Keratinocyte (primary cell): ENCODE results near the gene OR13A1. TPM values are rescaled to one million over a fixed set of nuclear protein-coding genes. Genes with fewer than 3 reads are reported as not detected.

Experiments
- DNase-seq: peaks from one replicate; pipeline ENCODE4 v3.0.0-alpha.2; 2011; ENCODE audit warnings: low read depth, missing footprints, low spot score
- FAIRE-seq: peaks from 2 replicates; lab custom pipeline; 2011; peaks lifted over from hg19 to GRCh38; lab: Jason Lieb, UNC
- H2AFZ ChIP-seq: 2 replicates; pipeline ENCODE4 v1.6.0; 2012; ENCODE audit warnings: low read length, control low read depth, inconsistent platforms; ENCODE audit not compliant: control insufficient read depth
- H3K27ac ChIP-seq: 2 replicates; pipeline ENCODE4 v1.5.1; 2011; ENCODE audit warnings: low read length; ENCODE audit not compliant: control insufficient read depth, insufficient read depth
- H3K27me3 ChIP-seq: 3 replicates; pipeline ENCODE4 v1.6.0; 2011; ENCODE audit warnings: low read length; ENCODE audit not compliant: control insufficient read depth, insufficient read depth; ENCODE audit errors: extremely low read depth
- H3K36me3 ChIP-seq, 2 experiments: 2 replicates in 1 of 2; 3 replicates in 1 of 2; pipeline ENCODE4 v1.5.1; 2011; ENCODE audit warnings: low read length in 2 of 2, mild to moderate bottlenecking in 1 of 2; ENCODE audit not compliant: control insufficient read depth in 2 of 2, insufficient read depth in 2 of 2; ENCODE audit errors: extremely low read depth in 1 of 2
- H3K4me1 ChIP-seq: 3 replicates; pipeline ENCODE4 v1.5.1; 2011; ENCODE audit warnings: low read length; ENCODE audit not compliant: control insufficient read depth, insufficient read depth; ENCODE audit errors: extremely low read depth
- H3K4me2 ChIP-seq: 3 replicates; pipeline ENCODE4 v1.6.0; 2011; ENCODE audit warnings: low read depth, low read length; ENCODE audit not compliant: control insufficient read depth, insufficient read depth; ENCODE audit errors: extremely low read depth
- H3K4me3 ChIP-seq, 3 experiments: fragments of 200-600 bp in 1 of 3; sonication (generic) in 1 of 3; 2 replicates in 2 of 3; 3 replicates in 1 of 3; pipeline ENCODE4 v1.5.1; 2011 to 2016; ENCODE audit warnings: low read length in 3 of 3, mild to moderate bottlenecking in 3 of 3, control low read depth in 2 of 3, inconsistent platforms in 1 of 3, low read depth in 1 of 3, mixed read lengths in 1 of 3, mixed run types in 1 of 3, moderate library complexity in 1 of 3; ENCODE audit not compliant: control insufficient read depth in 2 of 3, insufficient read depth in 2 of 3; ENCODE audit errors: extremely low read depth in 1 of 3
- H3K79me2 ChIP-seq: 2 replicates; pipeline ENCODE4 v1.6.0; 2012; ENCODE audit warnings: low read length; ENCODE audit not compliant: control insufficient read depth, insufficient read depth
- H3K9ac ChIP-seq: 3 replicates; pipeline ENCODE4 v1.6.0; 2011; ENCODE audit warnings: low read length; ENCODE audit not compliant: control insufficient read depth, insufficient read depth; ENCODE audit errors: extremely low read depth
- H3K9me1 ChIP-seq: 3 replicates; pipeline ENCODE4 v1.6.0; 2011; ENCODE audit warnings: low read length; ENCODE audit not compliant: control insufficient read depth, insufficient read depth; ENCODE audit errors: extremely low read depth
- H3K9me3 ChIP-seq: 2 replicates; pipeline ENCODE4 v1.5.1; 2012; ENCODE audit warnings: low read depth, low read length; ENCODE audit not compliant: control insufficient read depth
- H4K20me1 ChIP-seq: 3 replicates; pipeline ENCODE4 v1.6.0; 2011; ENCODE audit warnings: low read length; ENCODE audit not compliant: control insufficient read depth, insufficient read depth; ENCODE audit errors: extremely low read depth
- EZH2 ChIP-seq: IDR thresholded peaks from one replicate; pipeline ENCODE4 v1.6.1; 2012; ENCODE audit warnings: inconsistent platforms, mild to moderate bottlenecking, low read length, moderate library complexity
- dilution Hi-C: fragments of 300-500 bp; cut with MboI; formaldehyde crosslinking; loops from one replicate; pipeline ENCODE4 v1.7.0; 2020; ENCODE audit warnings: low sequenced_read_pairs; ENCODE audit not compliant: extremely low pct_ligation_motif_present
- polyA plus RNA-seq, 5 experiments: library from polyadenylated mRNA; depleted of rRNA in 3 of 5; stranded (reverse) in 3 of 5; stranded (forward) in 1 of 5; unstranded in 1 of 5; fragments of >200 nt; gene quantifications; 1 replicate in 1 of 5; 2 replicates in 3 of 5; 3 replicates in 1 of 5; pipeline versions ENCODE4 v1.2.1 to v1.2.3, GENCODE V29; 2011 to 2012; ENCODE audit warnings: missing spikeins in 2 of 5, low read depth in 1 of 5, low replicate concordance in 1 of 5
- TF ChIP-seq, protein P1 (sequence below), 3 experiments: IDR thresholded peaks in 1 of 3; conservative IDR thresholded peaks in 1 of 3; optimal IDR thresholded peaks in 1 of 3; 2 replicates in 2 of 3; 3 replicates in 1 of 3; pipeline versions ENCODE3 to v1.5.1; 2011; ENCODE audit warnings: low read length in 3 of 3, mild to moderate bottlenecking in 3 of 3, moderate library complexity in 2 of 3, control low read depth in 1 of 3, inconsistent platforms in 1 of 3; ENCODE audit not compliant: insufficient read depth in 2 of 3; ENCODE audit errors: extremely low read depth in 1 of 3

The OR13A1 gene
- polyA plus RNA-seq, 1 donor (not counting 4 experiments of a cell fraction or from before 2014, with no cell fraction given), result not detected

DNA sequence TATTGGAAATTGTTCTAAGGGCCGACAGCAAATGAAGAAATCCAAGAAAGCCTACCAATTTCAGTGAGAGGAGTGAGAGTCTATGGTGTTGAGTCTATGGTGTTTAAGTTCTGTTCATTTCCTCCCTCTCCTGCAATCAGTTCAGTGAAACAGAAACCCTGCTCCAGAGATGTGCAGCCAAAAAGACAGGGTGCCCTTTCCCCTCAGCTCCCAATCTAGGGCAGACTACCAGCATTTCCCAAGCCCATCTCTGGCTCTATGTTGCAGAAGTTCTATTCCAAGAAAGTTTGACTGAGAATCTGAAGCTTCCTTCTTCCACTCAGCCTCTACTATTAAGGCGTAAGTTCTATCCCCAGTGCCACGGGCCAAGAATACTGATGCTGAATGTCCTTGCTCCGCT is 40.1 kb upstream of the OR13A1 start:
- dilution Hi-C loops, result no loop called here
- FAIRE-seq, result no peak
- no peaks in the 10 kb centered on the region for H3K36me3 ChIP-seq
- H3K27ac ChIP-seq, result no peak overlapping the region
- no peaks in the 10 kb centered on the region for H4K20me1 ChIP-seq
- H3K9ac ChIP-seq, result no peak overlapping the region
- no peaks in the 10 kb centered on the region for H3K4me1 ChIP-seq
- no peaks in the 10 kb centered on the region for H3K9me1 ChIP-seq
- H3K9me3 ChIP-seq, result no peaks in the 10 kb centered on the region
- no peak overlapping the region for H2AFZ ChIP-seq
- no peak overlapping the region for H3K4me2 ChIP-seq
- H3K27me3 ChIP-seq, result no peaks in the 10 kb centered on the region
- DNase-seq, result no peak
- H3K4me3 ChIP-seq, result no peak overlapping the region
- TF ChIP-seq, protein P1, sequence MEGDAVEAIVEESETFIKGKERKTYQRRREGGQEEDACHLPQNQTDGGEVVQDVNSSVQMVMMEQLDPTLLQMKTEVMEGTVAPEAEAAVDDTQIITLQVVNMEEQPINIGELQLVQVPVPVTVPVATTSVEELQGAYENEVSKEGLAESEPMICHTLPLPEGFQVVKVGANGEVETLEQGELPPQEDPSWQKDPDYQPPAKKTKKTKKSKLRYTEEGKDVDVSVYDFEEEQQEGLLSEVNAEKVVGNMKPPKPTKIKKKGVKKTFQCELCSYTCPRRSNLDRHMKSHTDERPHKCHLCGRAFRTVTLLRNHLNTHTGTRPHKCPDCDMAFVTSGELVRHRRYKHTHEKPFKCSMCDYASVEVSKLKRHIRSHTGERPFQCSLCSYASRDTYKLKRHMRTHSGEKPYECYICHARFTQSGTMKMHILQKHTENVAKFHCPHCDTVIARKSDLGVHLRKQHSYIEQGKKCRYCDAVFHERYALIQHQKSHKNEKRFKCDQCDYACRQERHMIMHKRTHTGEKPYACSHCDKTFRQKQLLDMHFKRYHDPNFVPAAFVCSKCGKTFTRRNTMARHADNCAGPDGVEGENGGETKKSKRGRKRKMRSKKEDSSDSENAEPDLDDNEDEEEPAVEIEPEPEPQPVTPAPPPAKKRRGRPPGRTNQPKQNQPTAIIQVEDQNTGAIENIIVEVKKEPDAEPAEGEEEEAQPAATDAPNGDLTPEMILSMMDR (optimal IDR thresholded peaks at IDR 0.05 in 1 of 3, IDR thresholded peaks at IDR 0.05 in 1 of 3, conservative IDR thresholded peaks at IDR 0.05 in 1 of 3; ENCODE audit: extremely low read depth in 1 of 3, insufficient read depth in 2 of 3, low read length in 3 of 3), result no peak
- no peak for TF ChIP-seq EZH2
- no peaks in the 10 kb centered on the region for H3K79me2 ChIP-seq

DNA sequence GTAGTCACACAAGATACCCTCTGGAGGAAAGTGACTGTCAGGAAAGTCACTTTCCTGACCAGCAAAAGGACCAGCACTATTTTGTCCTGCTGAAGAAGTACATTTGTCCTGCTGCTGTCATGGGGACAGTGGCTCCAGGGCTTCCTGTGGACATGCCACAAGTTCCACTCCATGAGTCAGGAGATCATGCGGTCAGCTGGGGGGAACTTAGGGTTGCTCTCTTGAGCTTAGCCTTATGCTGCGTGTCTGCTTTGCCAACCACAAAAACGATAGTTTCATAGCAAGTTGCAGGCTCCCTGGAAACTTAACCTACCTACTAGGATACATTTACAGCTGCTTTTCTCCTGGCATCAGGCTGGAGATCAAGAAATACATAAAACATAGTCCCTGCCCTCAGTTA is 38.9 kb upstream of the OR13A1 start:
- no peak overlapping the region for H3K27ac ChIP-seq
- H3K4me2 ChIP-seq, result no peak overlapping the region
- no peak overlapping the region for H3K4me3 ChIP-seq
- no peak for FAIRE-seq
- no peaks in the 10 kb centered on the region for H3K9me1 ChIP-seq
- H3K36me3 ChIP-seq, result no peaks in the 10 kb centered on the region
- dilution Hi-C loops, result no loop called here
- no peak for DNase-seq
- H3K9me3 ChIP-seq, result no peaks in the 10 kb centered on the region
- H3K4me1 ChIP-seq, result no peaks in the 10 kb centered on the region
- H3K9ac ChIP-seq, result no peak overlapping the region
- no peak for TF ChIP-seq EZH2
- TF ChIP-seq, protein P1 (optimal IDR thresholded peaks at IDR 0.05 in 1 of 3, IDR thresholded peaks at IDR 0.05 in 1 of 3, conservative IDR thresholded peaks at IDR 0.05 in 1 of 3; ENCODE audit: extremely low read depth in 1 of 3, insufficient read depth in 2 of 3, low read length in 3 of 3), result no peak
- H2AFZ ChIP-seq, result no peak overlapping the region
- no peaks in the 10 kb centered on the region for H4K20me1 ChIP-seq
- no peaks in the 10 kb centered on the region for H3K27me3 ChIP-seq
- H3K79me2 ChIP-seq, result no peaks in the 10 kb centered on the region
